Neural cell (in vitro differentiated cells): ENCODE results near the gene DLG5.

Experiments
- CTCF ChIP-seq: fragments of 450-650 bp; IDR thresholded peaks from 2 replicates; pipeline ENCODE4 v1.5.1; 2014; ENCODE audit warnings: antibody characterized with exemption, mild to moderate bottlenecking, moderate library complexity; ENCODE audit not compliant: poor library complexity, severe bottlenecking
- EP300 ChIP-seq: fragments of 450-650 bp; conservative IDR thresholded peaks from 2 replicates; pipeline ENCODE4 v1.6.1; 2014; ENCODE audit warnings: antibody characterized with exemption, mild to moderate bottlenecking, moderate library complexity; ENCODE audit not compliant: poor library complexity, severe bottlenecking
- RAD21 ChIP-seq: fragments of 450-650 bp; conservative IDR thresholded peaks from 2 replicates; pipeline ENCODE4 v1.6.1; 2014; ENCODE audit warnings: antibody characterized with exemption, mild to moderate bottlenecking, moderate library complexity

DNA sequence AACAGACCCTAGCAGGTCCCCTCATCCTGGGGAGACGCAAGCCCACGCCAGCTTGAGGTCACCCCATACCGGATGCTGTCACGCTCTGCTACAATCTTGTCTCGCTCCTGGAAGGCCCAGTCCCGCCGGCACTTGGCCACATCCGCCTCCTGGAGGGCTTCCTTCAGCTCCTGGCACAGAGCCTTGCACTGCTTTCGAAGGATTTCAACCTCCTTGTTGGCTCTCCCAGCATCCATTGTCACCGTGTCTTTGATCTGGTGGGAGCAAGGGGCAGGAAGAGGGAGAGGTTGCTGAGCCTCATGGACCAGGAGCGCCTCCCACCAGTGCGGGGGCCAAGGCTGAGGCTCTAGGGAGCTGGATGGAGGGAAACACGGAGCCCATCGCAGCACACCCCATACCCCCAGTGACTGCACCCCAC is 90.9 kb downstream of the DLG5 start:
- TF ChIP-seq CTCF (no peak), EP300 (no peak), RAD21 (no peak)
